Measurements from ENCODE around the gene GPC2.
"Not testable (repeated sequence)": the region's sequence is repeated elsewhere in the genome, so short reads cannot be mapped to it uniquely, and the experiment has no call there.

GRCh38 chr7:100195901-100196322 is 18.7 kb upstream of the GPC2 start:
- TF ChIP-seq CTCF, POLR2A (IDR thresholded peaks at IDR 0.05): not testable (repeated sequence)
